ENCODE measurements around the gene AOC1.
A peak's percentile ranks its signal among the peaks of the same experiment; 100 is the strongest.
"Not testable (repeated sequence)": the region's sequence is repeated elsewhere in the genome, so short reads cannot be mapped to it uniquely, and the experiment has no call there.

The AOC1 gene

GRCh38 chr7:150896562-150897209 lies 44.4 kb downstream of the AOC1 start:
- no peak for DNase-seq

- no peak for DNase-seq
Observed at GRCh38 chr7:150897502-150898474, 45.5 kb downstream of the AOC1 start.

- DNase-seq: peak in 50 of 58 donors; percentile 26 to 87 (median 57)
Observed at GRCh38 chr7:150898475-150899011, 46.2 kb downstream of the AOC1 start.

GRCh38 chr7:150900675-150901074 lies 48.4 kb downstream of the AOC1 start:
- no peak for DNase-seq

- peak in 23 of 58 donors; percentile 3 to 69 (median 30) for DNase-seq
Observed at GRCh38 chr7:150901160-150902035, 49.1 kb downstream of the AOC1 start.

GRCh38 chr7:150902078-150903033 lies 50.0 kb downstream of the AOC1 start:
- DNase-seq: no peak

- peak in 37 of 58 donors; percentile 3 to 84 (median 38) for DNase-seq
Observed at GRCh38 chr7:150903606-150904005, 51.3 kb downstream of the AOC1 start.

- no peak for DNase-seq
Observed at GRCh38 chr7:150904011-150904909, 51.9 kb downstream of the AOC1 start.

GRCh38 chr7:150908173-150908572 lies 55.9 kb downstream of the AOC1 start:
- no peak for DNase-seq

- DNase-seq: no peak
Observed at GRCh38 chr7:150909200-150909995, 57.1 kb downstream of the AOC1 start.

GRCh38 chr7:150910305-150910995 lies 58.1 kb downstream of the AOC1 start:
- DNase-seq: not testable (repeated sequence)

- no peak for DNase-seq
Observed at GRCh38 chr7:150910996-150911422, 58.7 kb downstream of the AOC1 start.
